GM23338 (cell line): ENCODE data around the gene LDHD. TPM values are rescaled to one million over a fixed set of nuclear protein-coding genes. Genes with fewer than 3 reads are reported as not detected.
A peak's percentile ranks its signal among the peaks of the same experiment; 100 is the strongest.

Experiments
- ATAC-seq: fragments of 200-7000 bp; cut with Tn5 transposase; 3 replicates; pipeline ENCODE4 v1.9.1; 2020
- DNase-seq: peaks from one replicate; pipeline ENCODE4 v3.0.0-alpha.2; 2015; ENCODE audit warnings: low spot score
- H2AFZ ChIP-seq: fragments of 200-600 bp; sonication (generic); 2 replicates; pipeline ENCODE4 v1.8.0; 2016; ENCODE audit warnings: antibody characterized with exemption, mild to moderate bottlenecking, moderate library complexity
- H3F3A ChIP-seq: fragments of 200-600 bp; sonication (generic); replicated peaks from 2 replicates; pipeline ENCODE4 v1.8.0; 2017; ENCODE audit warnings: antibody characterized with exemption, mixed run types, low read depth
- H3K27ac ChIP-seq: fragments of 200-600 bp; sonication (generic); 2 replicates; pipeline ENCODE4 v1.6.1; 2016; ENCODE audit warnings: low read depth
- H3K27me3 ChIP-seq: fragments of 200-600 bp; sonication (generic); 2 replicates; pipeline ENCODE4 v1.8.0; 2016; ENCODE audit warnings: mild to moderate bottlenecking, mixed run types, moderate library complexity; ENCODE audit not compliant: insufficient read depth
- H3K36me3 ChIP-seq: fragments of 200-600 bp; sonication (generic); 2 replicates; pipeline ENCODE4 v1.8.0; 2016; ENCODE audit warnings: mild to moderate bottlenecking; ENCODE audit not compliant: insufficient read depth
- H3K4me1 ChIP-seq: fragments of 200-600 bp; sonication (generic); 2 replicates; pipeline ENCODE4 v1.8.0; 2016; ENCODE audit warnings: mild to moderate bottlenecking, moderate library complexity; ENCODE audit not compliant: insufficient read depth
- H3K4me2 ChIP-seq: fragments of 200-600 bp; sonication (generic); 2 replicates; pipeline ENCODE4 v1.7.1; 2017; ENCODE audit warnings: mixed run types
- H3K4me3 ChIP-seq: fragments of 200-600 bp; sonication (generic); 2 replicates; pipeline ENCODE4 v1.6.1; 2016; ENCODE audit warnings: mixed run types
- H3K79me2 ChIP-seq: fragments of 200-600 bp; sonication (generic); replicated peaks from 2 replicates; pipeline ENCODE4 v1.8.0; 2017; ENCODE audit warnings: mild to moderate bottlenecking; ENCODE audit not compliant: insufficient read depth
- H3K9me2 ChIP-seq: fragments of 200-600 bp; sonication (generic); 2 replicates; pipeline ENCODE4 v1.8.0; 2017; ENCODE audit not compliant: insufficient read depth
- H4K20me1 ChIP-seq: fragments of 200-600 bp; sonication (generic); replicated peaks from 2 replicates; pipeline ENCODE4 v1.8.0; 2017; ENCODE audit warnings: mild to moderate bottlenecking; ENCODE audit not compliant: insufficient read depth
- H3K27ac Mint-ChIP-seq: 2 replicates; pipeline ENCODE4 v1.8.0; 2020; ENCODE audit warnings: inconsistent platforms, mild to moderate bottlenecking, moderate library complexity, mixed read lengths
- H3K27me3 Mint-ChIP-seq: 3 replicates; pipeline ENCODE4 v1.8.0; 2022; ENCODE audit warnings: low read depth, mild to moderate bottlenecking, moderate library complexity, mixed read lengths, inconsistent platforms; ENCODE audit not compliant: insufficient read depth, poor library complexity
- H3K36me3 Mint-ChIP-seq: 3 replicates; pipeline ENCODE4 v1.8.0; 2021; ENCODE audit warnings: low read depth, mild to moderate bottlenecking, inconsistent platforms, moderate library complexity, mixed read lengths
- H3K4me1 Mint-ChIP-seq: 3 replicates; pipeline ENCODE4 v1.8.0; 2020; ENCODE audit warnings: mild to moderate bottlenecking, inconsistent platforms, mixed read lengths
- H3K4me3 Mint-ChIP-seq: 3 replicates; pipeline ENCODE4 v1.8.0; 2021; ENCODE audit warnings: moderate library complexity, mild to moderate bottlenecking, inconsistent platforms, mixed read lengths
- H3K9me3 Mint-ChIP-seq: 3 replicates; pipeline ENCODE4 v1.8.0; 2020; ENCODE audit warnings: moderate library complexity, mild to moderate bottlenecking, inconsistent platforms, mixed read lengths
- CTCF ChIP-seq, 2 experiments: fragments of 200-600 bp in 1 of 2; sonication (generic) in 1 of 2; conservative IDR thresholded peaks; 2 replicates each; pipeline versions ENCODE4 v1.5.1 to v1.6.1; 2016 to 2017; ENCODE audit warnings: antibody characterized with exemption in 2 of 2, low read depth in 2 of 2, mild to moderate bottlenecking in 2 of 2, moderate library complexity in 1 of 2
- JUNB ChIP-seq: IDR thresholded peaks from one replicate; pipeline ENCODE4 v1.6.1; 2016; ENCODE audit warnings: antibody characterized with exemption; ENCODE audit not compliant: unreplicated experiment
- NANOG ChIP-seq: IDR thresholded peaks from 2 replicates; pipeline ENCODE4 v1.6.1; 2016; ENCODE audit warnings: antibody characterized with exemption, borderline replicate concordance
- polyA plus RNA-seq: library from polyadenylated mRNA; unstranded; fragments of >200 nt; fragmentation: Nextera tagmentation; extraction: Ambion mirVana; gene quantifications from 2 replicates; pipeline ENCODE4 v1.2.1, GENCODE V29; 2016
- total RNA-seq: library from RNA; depleted of rRNA; stranded (reverse); fragments of >200 nt; shearing (Covaris generic); gene quantifications from 2 replicates; pipeline ENCODE4 v1.2.3, GENCODE V29; 2014; rRNA removed

The LDHD gene
- total and polyA plus RNA-seq, 2 experiments from 2014 or later, result 5.0 to 7.7 TPM

GRCh38 chr16:75062135-75062975 is 54.2 kb downstream of the LDHD start:
- peak; percentile 12; the same call in 1 of the 3 replicates for ATAC-seq
- TF ChIP-seq JUNB, result no peak
- no peak for TF ChIP-seq NANOG
- peak; percentile 39 to 50 for TF ChIP-seq CTCF (conservative IDR thresholded peaks at IDR 0.05; ENCODE audit: low read depth in 2 of 2)
- H3K4me1 ChIP-seq, result peaks cover 17% of the 10 kb centered on the region
- no peak for DNase-seq
- no peak overlapping the region for H3K4me3 Mint-ChIP-seq
- H3K27me3 ChIP-seq, result no peaks in the 10 kb centered on the region
- peaks cover 43% of the 10 kb centered on the region for H3K4me1 Mint-ChIP-seq
- H3K27ac Mint-ChIP-seq, result peak overlapping the region; percentile 83
- H3K36me3 Mint-ChIP-seq, result no peaks in the 10 kb centered on the region
- H2AFZ ChIP-seq, result no peak overlapping the region
- H3F3A ChIP-seq, result peaks cover 5% of the 10 kb centered on the region; the same call in 1 of the 2 replicates
- H3K79me2 ChIP-seq, result peaks cover 98% of the 10 kb centered on the region
- H3K9me3 Mint-ChIP-seq, result no peaks in the 10 kb centered on the region
- H3K36me3 ChIP-seq, result no peaks in the 10 kb centered on the region
- no peak overlapping the region for H3K4me2 ChIP-seq
- no peaks in the 10 kb centered on the region for H3K9me2 ChIP-seq
- no peak overlapping the region for H3K4me3 ChIP-seq
- H3K27me3 Mint-ChIP-seq, result no peaks in the 10 kb centered on the region
- peaks cover 45% of the 10 kb centered on the region for H4K20me1 ChIP-seq
- H3K27ac ChIP-seq, result 0 out of 2 replicates have a peak overlapping the region, but pooled peaks have one; percentile 52

Other genes with a start within 250 kb of the LDHD start
- gene WDR59, start 131.7 kb downstream of the LDHD start, total RNA-seq, result 46.9 and 54.5 TPM in 2 replicates
- gene WDR59, start 131.7 kb downstream of the LDHD start, polyA plus RNA-seq, result 38.7 and 44.5 TPM in 2 replicates
- gene ZNRF1, start 117.8 kb downstream of the LDHD start, total RNA-seq, result 42.1 and 52.9 TPM in 2 replicates
- 22.4 and 31.9 TPM in 2 replicates for gene ZNRF1, start 117.8 kb downstream of the LDHD start, polyA plus RNA-seq
- gene ZFP1, start 31.7 kb upstream of the LDHD start, total RNA-seq, result 12.5 and 13.4 TPM in 2 replicates
- 4.1 and 4.8 TPM in 2 replicates for gene ZFP1, start 31.7 kb upstream of the LDHD start, polyA plus RNA-seq
- not detected in 2 replicates for gene CTRB2, start 90.4 kb upstream of the LDHD start, total RNA-seq
- gene CTRB2, start 90.4 kb upstream of the LDHD start, polyA plus RNA-seq, result not detected in 2 replicates
- not detected in 2 replicates for gene CTRB1, start 102.2 kb upstream of the LDHD start, total RNA-seq
- gene CTRB1, start 102.2 kb upstream of the LDHD start, polyA plus RNA-seq, result not detected in 2 replicates
- gene BCAR1, start 134.8 kb upstream of the LDHD start, total RNA-seq, result 121 and 140 TPM in 2 replicates
- gene BCAR1, start 134.8 kb upstream of the LDHD start, polyA plus RNA-seq, result 37.9 and 38.3 TPM in 2 replicates